PFSK-1 (cell line): Measurements from ENCODE around the gene DST.

Experiments used
- FOXP2 ChIP-seq: optimal IDR thresholded peaks from 2 replicates; pipeline ENCODE3; 2011; ENCODE audit warnings: borderline replicate concordance, control low read depth, inconsistent platforms; ENCODE audit not compliant: insufficient read depth; ENCODE audit errors: extremely low read length, extremely low read depth
- POLR2AphosphoS5 ChIP-seq: IDR thresholded peaks from 2 replicates; pipeline ENCODE4 v1.6.1; 2012; ENCODE audit warnings: low read depth, mild to moderate bottlenecking, control low read depth, low read length, moderate library complexity
- SIN3A ChIP-seq: IDR thresholded peaks from 2 replicates; pipeline ENCODE4 v1.6.1; 2012; ENCODE audit warnings: mild to moderate bottlenecking, low read length, moderate library complexity, borderline replicate concordance; ENCODE audit not compliant: insufficient read depth
- TAF1 ChIP-seq: IDR thresholded peaks from 2 replicates; pipeline ENCODE4 v1.6.1; 2012; ENCODE audit warnings: low read length, control low read depth, borderline replicate concordance; ENCODE audit not compliant: insufficient read depth
- TF ChIP-seq, protein P1 (sequence below), 2 experiments: IDR thresholded peaks; 2 replicates each; pipeline versions ENCODE4 v1.6.1 to v1.8.0; 2011 to 2012; ENCODE audit warnings: low read depth in 2 of 2, low read length in 2 of 2, control low read depth in 1 of 2, inconsistent platforms in 1 of 2, mild to moderate bottlenecking in 1 of 2, moderate library complexity in 1 of 2; ENCODE audit not compliant: insufficient read depth in 1 of 2

The DST gene

DNA sequence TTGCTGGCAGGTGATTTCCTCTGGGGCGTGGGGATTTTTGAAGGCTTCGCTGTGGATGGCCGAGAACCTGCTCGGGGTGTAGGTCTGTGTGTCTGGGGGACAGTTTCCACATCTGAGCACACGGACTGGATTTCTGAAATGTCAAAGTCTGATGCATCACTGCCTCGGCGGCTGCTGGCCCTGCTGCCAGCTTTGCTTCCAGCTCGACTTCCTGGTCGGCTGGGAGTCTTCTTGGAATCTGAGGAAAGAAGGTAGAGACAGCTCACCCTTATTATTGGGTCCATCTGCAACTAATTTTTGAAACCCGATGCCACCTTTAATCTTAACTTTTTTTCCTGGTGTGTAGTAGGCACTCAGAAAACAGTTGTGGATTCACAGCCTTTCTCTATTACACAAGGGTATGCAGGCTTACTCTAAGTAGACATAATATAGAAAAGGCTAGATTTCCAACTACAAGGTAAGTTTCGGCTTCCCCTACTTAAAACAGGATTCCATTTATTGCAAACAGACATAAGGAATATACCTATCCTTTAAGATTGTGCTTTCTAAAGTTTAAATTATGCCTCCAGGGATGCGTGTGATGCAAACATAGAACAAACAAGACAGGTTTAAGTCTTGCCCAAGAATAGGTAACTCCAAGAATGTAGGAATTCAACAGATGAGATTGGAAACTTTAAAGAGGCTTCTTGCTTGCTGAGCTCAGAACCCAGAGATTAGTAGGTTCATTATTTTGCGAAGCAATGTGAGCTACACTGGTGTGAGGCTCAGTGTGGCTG is 183.5 kb downstream of the DST start:
- TF ChIP-seq TAF1: no peak
- TF ChIP-seq SIN3A: no peak
- no peak for TF ChIP-seq FOXP2
- TF ChIP-seq, protein P1, sequence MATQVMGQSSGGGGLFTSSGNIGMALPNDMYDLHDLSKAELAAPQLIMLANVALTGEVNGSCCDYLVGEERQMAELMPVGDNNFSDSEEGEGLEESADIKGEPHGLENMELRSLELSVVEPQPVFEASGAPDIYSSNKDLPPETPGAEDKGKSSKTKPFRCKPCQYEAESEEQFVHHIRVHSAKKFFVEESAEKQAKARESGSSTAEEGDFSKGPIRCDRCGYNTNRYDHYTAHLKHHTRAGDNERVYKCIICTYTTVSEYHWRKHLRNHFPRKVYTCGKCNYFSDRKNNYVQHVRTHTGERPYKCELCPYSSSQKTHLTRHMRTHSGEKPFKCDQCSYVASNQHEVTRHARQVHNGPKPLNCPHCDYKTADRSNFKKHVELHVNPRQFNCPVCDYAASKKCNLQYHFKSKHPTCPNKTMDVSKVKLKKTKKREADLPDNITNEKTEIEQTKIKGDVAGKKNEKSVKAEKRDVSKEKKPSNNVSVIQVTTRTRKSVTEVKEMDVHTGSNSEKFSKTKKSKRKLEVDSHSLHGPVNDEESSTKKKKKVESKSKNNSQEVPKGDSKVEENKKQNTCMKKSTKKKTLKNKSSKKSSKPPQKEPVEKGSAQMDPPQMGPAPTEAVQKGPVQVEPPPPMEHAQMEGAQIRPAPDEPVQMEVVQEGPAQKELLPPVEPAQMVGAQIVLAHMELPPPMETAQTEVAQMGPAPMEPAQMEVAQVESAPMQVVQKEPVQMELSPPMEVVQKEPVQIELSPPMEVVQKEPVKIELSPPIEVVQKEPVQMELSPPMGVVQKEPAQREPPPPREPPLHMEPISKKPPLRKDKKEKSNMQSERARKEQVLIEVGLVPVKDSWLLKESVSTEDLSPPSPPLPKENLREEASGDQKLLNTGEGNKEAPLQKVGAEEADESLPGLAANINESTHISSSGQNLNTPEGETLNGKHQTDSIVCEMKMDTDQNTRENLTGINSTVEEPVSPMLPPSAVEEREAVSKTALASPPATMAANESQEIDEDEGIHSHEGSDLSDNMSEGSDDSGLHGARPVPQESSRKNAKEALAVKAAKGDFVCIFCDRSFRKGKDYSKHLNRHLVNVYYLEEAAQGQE (IDR thresholded peaks at IDR 0.05; ENCODE audit: insufficient read depth in 1 of 2, low read depth in 2 of 2, low read length in 2 of 2): no peak
- TF ChIP-seq POLR2AphosphoS5: no peak

DNA sequence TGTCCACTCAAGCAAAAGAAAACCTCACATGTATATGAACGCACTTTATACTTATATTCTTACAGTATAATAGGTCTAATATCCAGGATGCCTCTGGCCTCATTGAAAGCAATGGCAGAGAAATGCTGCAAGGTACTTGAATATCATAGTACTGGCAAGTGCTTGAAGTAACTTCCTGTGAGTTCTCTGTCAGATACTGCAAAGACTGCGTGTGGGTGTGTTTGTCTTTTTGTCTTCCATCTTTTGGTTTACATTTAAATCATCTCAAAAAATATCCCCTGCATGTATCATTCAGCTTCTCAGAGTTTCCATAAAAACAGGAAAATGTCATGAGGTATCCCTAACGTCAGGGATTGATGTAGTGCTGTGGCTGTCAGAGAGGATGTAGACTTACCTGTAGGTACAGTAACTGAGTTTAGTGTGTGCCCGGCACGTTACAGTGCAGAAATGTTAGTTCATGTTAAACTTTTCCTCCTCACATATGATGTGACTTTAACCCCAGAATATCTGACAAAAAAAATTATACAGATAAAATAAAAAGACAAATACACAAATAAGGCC is 184.3 kb downstream of the DST start:
- TF ChIP-seq POLR2AphosphoS5 (no peak), SIN3A (no peak), TAF1 (no peak), FOXP2 (no peak)
- TF ChIP-seq, protein P1 (IDR thresholded peaks at IDR 0.05; ENCODE audit: insufficient read depth in 1 of 2, low read depth in 2 of 2, low read length in 2 of 2): no peak

DNA sequence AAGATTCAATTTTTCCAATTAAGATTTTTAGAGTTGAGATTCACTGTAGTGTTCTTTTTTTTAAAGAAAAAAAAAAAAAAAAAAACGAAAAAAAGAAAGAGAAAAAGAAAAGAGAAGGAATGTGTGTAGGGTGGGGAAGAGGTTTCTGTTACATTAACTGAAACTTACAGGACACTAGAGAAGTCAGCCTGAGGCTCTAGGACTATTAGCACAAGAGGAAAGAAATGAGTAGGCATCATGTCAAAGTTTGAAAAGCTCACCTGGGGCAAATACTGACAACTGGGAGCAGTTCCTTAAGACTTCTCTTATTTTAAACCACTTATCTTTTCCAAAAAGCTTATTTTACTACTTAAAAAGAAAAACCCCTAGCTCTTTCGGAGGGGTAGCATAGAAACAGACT is 185.9 kb downstream of the DST start:
- no peak for TF ChIP-seq FOXP2
- TF ChIP-seq POLR2AphosphoS5: no peak
- no peak for TF ChIP-seq SIN3A
- TF ChIP-seq, protein P1 (IDR thresholded peaks at IDR 0.05; ENCODE audit: insufficient read depth in 1 of 2, low read depth in 2 of 2, low read length in 2 of 2): no peak
- no peak for TF ChIP-seq TAF1

DNA sequence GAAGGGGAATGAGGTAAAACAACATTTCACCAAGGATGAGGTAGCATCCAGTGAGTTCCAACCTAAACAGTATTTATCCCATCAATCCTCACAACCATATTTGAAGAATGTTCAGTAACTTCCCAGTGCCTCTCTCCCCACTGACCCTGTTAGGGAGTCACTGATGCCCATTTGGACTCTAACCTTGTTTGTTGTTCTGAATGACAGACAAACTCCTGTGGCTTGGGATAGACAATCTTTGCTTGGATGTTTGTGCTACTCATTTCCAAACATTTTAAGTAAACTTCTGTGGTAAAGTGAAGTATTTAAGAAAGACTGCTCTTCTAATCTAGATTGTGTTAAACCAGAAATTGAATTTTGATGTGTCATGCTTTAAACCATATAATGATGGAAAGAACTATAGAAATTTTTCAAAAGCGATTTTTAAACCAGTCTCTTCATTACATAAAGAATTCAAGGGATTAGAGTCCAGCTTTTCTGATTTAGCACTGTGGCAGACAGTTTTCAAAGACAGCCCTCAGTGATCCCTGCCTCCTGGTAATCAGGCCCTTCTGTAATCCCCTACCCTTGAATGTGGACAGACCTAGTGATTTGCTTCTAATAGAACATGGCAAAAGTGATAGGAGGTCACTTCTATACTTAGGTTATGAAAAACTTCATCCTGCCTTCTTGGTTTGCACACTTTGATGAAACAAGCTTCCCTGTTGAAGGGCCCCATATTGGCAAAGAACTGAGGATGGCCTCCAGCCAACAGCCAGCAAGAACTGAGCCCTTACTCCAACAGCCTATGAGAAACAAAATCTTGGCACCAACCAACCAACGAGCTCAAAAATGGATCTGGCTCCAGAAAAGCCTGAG is 191.6 kb downstream of the DST start:
- TF ChIP-seq, protein P1 (IDR thresholded peaks at IDR 0.05; ENCODE audit: insufficient read depth in 1 of 2, low read depth in 2 of 2, low read length in 2 of 2): no peak
- TF ChIP-seq SIN3A: no peak
- no peak for TF ChIP-seq TAF1
- TF ChIP-seq POLR2AphosphoS5: no peak
- TF ChIP-seq FOXP2: no peak
